Panc1 (cell line): ENCODE results near the gene PARVG.

Experiments used
- POLR2AphosphoS5 ChIP-seq: IDR thresholded peaks from 2 replicates; pipeline ENCODE4 v1.6.1; 2012; ENCODE audit warnings: mild to moderate bottlenecking, low read depth, low read length, moderate library complexity
- TF ChIP-seq, protein P1 (sequence below): fragments of 450-650 bp; IDR thresholded peaks from 2 replicates; pipeline ENCODE4 v1.5.1; 2017; ENCODE audit warnings: mild to moderate bottlenecking

DNA sequence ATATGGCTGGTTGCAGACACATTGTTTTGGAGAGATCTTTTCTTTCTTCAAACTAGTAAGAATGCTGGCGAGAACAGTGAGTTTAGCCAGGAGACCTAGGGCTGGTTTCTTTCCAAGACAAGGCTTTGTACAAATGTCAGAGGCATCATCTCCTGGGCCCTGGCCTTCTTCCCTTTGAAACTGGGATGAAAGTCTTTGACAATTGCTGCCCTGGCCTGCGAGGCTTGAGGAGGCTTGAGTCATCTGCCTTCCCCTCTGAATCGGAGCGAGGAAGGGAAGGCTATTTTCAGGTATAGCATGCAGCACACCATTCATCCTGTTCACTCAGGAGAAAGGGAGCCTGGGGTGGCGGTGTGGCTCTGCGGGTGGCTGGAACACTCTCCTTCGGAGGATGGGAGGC lies 21.5 kb upstream of the PARVG start:
- TF ChIP-seq, protein P1, sequence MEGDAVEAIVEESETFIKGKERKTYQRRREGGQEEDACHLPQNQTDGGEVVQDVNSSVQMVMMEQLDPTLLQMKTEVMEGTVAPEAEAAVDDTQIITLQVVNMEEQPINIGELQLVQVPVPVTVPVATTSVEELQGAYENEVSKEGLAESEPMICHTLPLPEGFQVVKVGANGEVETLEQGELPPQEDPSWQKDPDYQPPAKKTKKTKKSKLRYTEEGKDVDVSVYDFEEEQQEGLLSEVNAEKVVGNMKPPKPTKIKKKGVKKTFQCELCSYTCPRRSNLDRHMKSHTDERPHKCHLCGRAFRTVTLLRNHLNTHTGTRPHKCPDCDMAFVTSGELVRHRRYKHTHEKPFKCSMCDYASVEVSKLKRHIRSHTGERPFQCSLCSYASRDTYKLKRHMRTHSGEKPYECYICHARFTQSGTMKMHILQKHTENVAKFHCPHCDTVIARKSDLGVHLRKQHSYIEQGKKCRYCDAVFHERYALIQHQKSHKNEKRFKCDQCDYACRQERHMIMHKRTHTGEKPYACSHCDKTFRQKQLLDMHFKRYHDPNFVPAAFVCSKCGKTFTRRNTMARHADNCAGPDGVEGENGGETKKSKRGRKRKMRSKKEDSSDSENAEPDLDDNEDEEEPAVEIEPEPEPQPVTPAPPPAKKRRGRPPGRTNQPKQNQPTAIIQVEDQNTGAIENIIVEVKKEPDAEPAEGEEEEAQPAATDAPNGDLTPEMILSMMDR = no peak
- TF ChIP-seq POLR2AphosphoS5 = no peak
